Ammon's horn (tissue), 1 donor: Measurements from ENCODE around the gene RAP1GDS1.
"Not testable (repeated sequence)": the region's sequence is repeated elsewhere in the genome, so short reads cannot be mapped to it uniquely, and the experiment has no call there.

Experiments
- DNase-seq: peaks from one replicate; pipeline ENCODE4 v3.0.0-alpha.2; 2016; ENCODE audit warnings: low spot score

Gene RAP1GDS1

GRCh38 chr4:98260579-98261404, at the start of gene RAP1GDS1:
Gene RAP1GDS1 (plus strand): TSS chr4:98261384. CDS start chr4:98261566, 182 bp downstream.
- peak; percentile 98 for DNase-seq

- no peak for DNase-seq
Observed at GRCh38 chr4:98222306-98222705, 38.9 kb upstream of the RAP1GDS1 start.

- DNase-seq = no peak
Observed at GRCh38 chr4:98226396-98226795, 34.8 kb upstream of the RAP1GDS1 start.

GRCh38 chr4:98230961-98231360, 30.2 kb upstream of the RAP1GDS1 start:
- no peak for DNase-seq

DNA sequence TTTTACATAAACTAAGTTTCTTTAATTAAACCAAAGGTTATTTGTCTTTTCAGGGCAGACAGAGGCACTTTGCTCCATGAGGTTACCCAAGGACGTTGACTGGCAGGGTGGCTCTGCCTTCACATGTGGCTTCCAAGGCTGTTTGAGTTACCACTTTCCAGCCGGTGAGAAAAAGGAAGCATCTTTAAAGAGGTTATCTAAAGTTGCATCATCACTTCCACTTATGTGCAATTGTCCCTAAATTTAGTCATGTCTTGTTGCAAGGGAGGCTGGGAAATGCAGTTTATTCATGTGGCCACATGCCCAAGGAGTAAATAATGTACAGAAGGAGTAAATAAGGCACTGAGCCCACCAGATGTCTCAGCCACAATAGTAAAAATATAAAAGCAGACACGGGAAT, 29.0 kb upstream of the RAP1GDS1 start:
- no peak for DNase-seq

DNA sequence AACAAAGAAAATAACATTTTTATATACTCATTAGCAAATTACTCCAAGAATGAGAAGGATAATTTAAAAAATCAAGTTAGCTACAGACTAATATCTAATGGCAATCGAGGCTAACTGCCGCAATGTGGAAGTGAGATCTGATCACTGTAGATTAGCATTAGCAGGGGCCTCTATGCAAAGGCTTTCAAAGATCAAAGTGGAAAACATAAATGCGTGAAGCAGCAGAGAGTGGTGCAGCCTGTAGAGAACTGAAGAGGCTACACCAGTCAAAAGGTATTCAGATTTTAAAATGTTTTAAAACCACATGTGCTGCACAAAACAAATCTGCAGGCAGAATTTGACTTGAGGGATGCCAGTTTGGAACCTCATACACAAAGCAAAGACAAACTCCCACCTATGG, 24.0 kb upstream of the RAP1GDS1 start:
- DNase-seq = no peak

DNA sequence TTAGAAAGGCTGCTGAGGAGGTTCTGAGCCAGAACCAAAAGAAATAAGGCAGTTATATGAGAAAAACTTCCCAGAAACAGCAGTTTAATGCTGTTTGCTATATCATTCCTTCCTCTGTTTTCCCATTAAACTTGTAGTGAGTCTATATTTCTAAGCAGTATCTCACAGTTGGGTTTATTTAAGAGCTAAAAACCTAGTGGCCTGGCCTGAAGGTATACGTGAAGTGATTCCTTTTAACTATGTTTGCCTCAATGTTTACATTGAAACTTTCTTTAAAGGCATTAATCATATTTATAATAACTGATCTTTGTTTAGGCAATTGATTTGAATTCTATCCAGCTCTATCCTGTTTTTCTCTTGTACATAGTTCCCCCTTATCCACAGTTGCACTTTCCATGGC, 19.1 kb upstream of the RAP1GDS1 start:
- no peak for DNase-seq

GRCh38 chr4:98242538-98242937, 18.6 kb upstream of the RAP1GDS1 start:
- DNase-seq = no peak

DNA sequence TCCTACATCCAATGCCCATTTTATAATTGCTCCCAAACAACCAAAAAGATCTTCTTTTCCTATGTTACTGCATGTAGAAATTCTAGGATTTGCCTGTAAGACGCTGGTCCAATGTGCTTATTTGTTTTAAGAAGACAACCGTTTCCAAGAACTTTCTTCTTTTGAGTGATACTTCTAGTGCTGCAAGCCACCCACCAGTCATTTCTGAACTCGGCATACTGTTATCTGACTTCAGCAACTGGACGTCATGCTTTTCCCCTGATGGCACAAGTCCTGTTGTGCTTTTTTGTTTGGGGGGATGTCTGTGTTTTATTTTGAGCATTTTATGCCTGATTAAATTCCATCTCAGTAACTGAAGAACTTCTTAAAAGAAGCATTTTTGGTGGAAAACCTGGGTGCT, 16.0 kb upstream of the RAP1GDS1 start:
- DNase-seq = no peak

GRCh38 chr4:98248934-98249333, 12.2 kb upstream of the RAP1GDS1 start:
- no peak for DNase-seq

GRCh38 chr4:98249831-98250230, 11.4 kb upstream of the RAP1GDS1 start:
- no peak for DNase-seq

DNA sequence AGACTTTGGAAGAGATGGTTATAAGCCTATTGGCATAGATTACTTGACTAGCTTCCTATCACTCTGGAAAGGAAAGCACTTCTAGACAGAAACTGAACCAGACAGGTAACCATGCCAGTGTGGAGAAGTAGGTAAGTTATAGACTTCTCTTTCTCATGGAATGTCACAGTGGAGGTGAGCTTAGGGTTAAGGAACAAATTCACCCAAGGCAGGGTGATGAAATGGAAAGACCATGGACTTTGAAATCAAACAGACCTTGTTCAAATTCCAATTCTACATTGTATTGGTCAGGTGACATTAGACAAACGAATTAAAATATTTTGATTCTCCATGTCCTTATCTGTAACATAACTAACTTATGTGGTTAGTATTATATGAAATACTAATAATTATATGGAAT, 7.7 kb upstream of the RAP1GDS1 start:
- DNase-seq = no peak

DNA sequence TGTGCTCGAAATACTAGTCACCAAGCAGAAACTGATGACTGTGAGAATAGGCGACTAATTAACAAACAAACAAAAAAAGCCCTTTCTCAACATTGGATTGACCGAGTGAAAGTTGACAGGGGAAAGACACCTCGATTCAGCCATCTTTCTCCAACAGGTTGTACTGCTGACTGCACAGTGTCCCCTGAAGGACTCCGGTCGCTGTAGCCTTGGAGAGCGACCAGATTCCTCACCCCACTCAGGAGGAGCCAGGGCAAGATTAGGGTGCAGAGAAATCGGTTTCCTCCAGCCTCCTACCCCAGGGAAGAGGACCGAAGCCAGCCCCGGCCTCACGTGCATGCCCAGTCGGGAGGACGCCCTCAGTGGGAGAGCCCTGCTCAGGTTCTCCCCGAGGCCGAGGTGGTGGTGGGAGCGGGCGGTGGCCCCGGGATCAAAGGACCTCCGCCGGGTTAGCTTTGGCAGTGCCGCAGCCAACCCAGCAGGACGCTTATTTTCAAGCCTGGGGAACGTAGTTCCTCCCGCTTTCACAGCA, 1.1 kb upstream of the RAP1GDS1 start:
- peak; percentile 50 for DNase-seq

GRCh38 chr4:98261405-98262291, 464 bp downstream of the RAP1GDS1 start:
- peak; percentile 64 for DNase-seq

DNA sequence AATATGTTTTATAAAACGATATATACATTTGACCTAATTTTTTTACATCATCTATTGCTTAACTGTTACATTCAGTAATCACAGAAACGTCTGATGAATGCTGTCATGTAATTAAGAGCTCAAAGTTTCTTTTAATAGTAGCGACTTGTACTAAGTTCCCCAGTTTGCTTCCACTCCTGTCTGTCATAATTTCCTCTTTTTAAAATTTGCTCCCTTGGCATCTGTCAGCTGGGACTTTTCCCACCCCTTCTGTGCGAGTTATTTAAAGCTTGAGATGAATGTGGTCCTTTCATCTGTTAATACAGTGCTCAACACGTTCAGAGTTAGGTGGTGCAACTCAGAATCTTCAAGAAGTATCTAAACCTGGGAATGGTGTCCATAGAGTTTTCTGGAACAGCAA, 1.2 kb downstream of the RAP1GDS1 start:
- DNase-seq = peak; percentile 32

GRCh38 chr4:98267498-98267897, 6.3 kb downstream of the RAP1GDS1 start:
- DNase-seq = no peak

GRCh38 chr4:98275145-98275544, 14.0 kb downstream of the RAP1GDS1 start:
- no peak for DNase-seq

DNA sequence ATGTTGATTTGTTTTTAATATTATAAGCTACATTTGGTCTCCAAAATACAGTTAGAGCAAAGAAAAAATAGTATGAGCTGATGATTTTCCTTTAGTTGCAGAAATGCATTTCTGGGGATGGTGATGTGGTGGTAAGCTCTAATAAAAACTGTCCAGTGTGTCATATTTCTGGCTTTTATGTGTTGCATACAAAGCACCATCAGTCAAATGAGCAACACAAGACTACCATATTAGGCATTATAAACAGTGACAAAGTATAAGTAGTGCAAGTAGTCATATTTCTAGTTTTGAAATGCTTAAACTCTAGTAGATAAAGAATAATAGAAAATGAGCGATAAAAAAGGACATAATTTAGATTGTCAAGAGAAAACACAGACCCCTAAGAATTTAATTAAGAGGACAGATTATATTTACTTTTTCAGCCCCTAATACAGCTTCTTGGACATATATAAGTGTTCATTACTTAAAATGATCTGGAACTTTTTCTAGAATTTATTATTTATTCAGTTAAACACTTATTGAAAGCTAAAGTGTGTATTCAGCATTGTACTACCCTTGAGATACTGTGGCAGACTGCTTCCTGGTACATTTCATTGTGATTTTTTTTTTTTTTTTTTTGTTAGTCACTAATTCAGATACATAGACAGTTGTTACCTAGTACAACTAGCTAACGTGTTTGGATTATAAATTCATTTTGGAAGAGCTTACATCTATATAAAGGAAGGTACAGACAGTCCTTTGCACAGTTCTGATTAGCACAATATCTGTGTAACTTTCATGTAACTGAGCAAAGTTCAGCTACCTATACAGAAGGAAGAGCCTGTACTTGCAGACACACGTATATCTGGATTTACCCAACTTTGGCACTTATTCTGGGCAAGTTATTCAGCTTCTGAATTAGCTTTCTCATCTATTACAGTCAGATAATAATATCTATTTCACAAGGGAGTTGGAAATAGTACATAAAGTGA, 22.3 kb downstream of the RAP1GDS1 start:
- DNase-seq = no peak

DNA sequence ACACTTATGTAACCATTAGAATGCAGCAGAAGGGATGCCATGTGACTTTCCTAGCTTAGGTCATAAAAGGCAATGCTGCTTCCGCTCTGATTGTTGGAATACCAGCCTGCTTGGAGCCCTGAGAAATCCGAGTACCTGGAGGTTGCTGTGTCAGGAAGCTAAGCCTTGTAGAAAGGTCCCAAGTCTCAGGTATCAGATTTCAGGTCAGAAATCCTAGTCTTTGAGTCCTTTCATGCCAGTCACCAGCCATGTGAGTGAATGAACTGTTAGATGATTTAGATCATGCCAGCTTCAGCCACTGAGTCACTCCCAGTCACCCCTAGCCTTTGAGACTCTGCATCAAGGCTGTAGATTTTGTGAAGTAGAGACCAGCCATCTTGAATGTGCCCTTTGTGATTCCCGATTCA, 23.5 kb downstream of the RAP1GDS1 start:
- DNase-seq = no peak

- DNase-seq = no peak
Observed at GRCh38 chr4:98285676-98286075, 24.5 kb downstream of the RAP1GDS1 start.

- no peak for DNase-seq
Observed at GRCh38 chr4:98287328-98287727, 26.1 kb downstream of the RAP1GDS1 start.

- DNase-seq = not testable (repeated sequence)
Observed at GRCh38 chr4:98288671-98289070, 27.5 kb downstream of the RAP1GDS1 start.
